SK-N-SH treated with all-trans-retinoic acid at 6 μM for 48 hours (cell line): ENCODE data around the gene KCTD5.

ENCODE experiments used
- ARNTL ChIP-seq: fragments of 450-650 bp; formaldehyde crosslinking; IDR thresholded peaks from 2 replicates; pipeline ENCODE4 v1.5.0; 2020; ENCODE audit warnings: low read depth, mild to moderate bottlenecking, moderate library complexity, borderline replicate concordance
- CSRNP3 ChIP-seq: fragments of 250-450 bp; sonication (Bioruptor Pico); IDR thresholded peaks from 2 replicates; pipeline ENCODE4 v1.5.1; 2021; ENCODE audit warnings: mild to moderate bottlenecking, moderate library complexity
- GLIS3 ChIP-seq: fragments of 250-450 bp; sonication (Bioruptor Pico); IDR thresholded peaks from 2 replicates; pipeline ENCODE4 v1.5.0; 2020; ENCODE audit warnings: mild to moderate bottlenecking, moderate library complexity
- RARB ChIP-seq: fragments of 250-450 bp; sonication (Bioruptor Pico); IDR thresholded peaks from 2 replicates; pipeline ENCODE4 v1.8.0; 2021; ENCODE audit warnings: mild to moderate bottlenecking, moderate library complexity
- ZNF70 ChIP-seq: fragments of 450-650 bp; formaldehyde crosslinking; IDR thresholded peaks from 2 replicates; pipeline ENCODE4 v1.5.0; 2020; ENCODE audit warnings: mild to moderate bottlenecking, moderate library complexity

GRCh38 chr16:2749476-2749875, 67.2 kb downstream of the KCTD5 start:
- TF ChIP-seq CSRNP3 (no peak), ARNTL (CRISPR knock-in tag) (no peak), GLIS3 (CRISPR knock-in tag) (no peak), RARB (CRISPR knock-in tag) (no peak), ZNF70 (CRISPR knock-in tag) (no peak)
